ENCODE measurements around the gene NME3.

Gene NME3

GRCh38 chr16:1771188-1771863 lies at the start of gene NME3:
NME3 (minus strand) TSS chr16:1771543; CDS start chr16:1771534, 9 bp downstream.
- no peak for DNase-seq (ENCODE audit: extremely low read depth, low read depth)
- no peak for TF ChIP-seq CTCF (IDR thresholded peaks at IDR 0.05; ENCODE audit: low read depth, low read length)

GRCh38 chr16:1820946-1821290 lies 49.6 kb upstream of the NME3 start:
- DNase-seq (ENCODE audit: extremely low read depth, low read depth) = no peak
- TF ChIP-seq CTCF (IDR thresholded peaks at IDR 0.05; ENCODE audit: low read depth, low read length) = no peak

GRCh38 chr16:1820096-1820945 lies 49.0 kb upstream of the NME3 start:
- no peak for TF ChIP-seq CTCF (IDR thresholded peaks at IDR 0.05; ENCODE audit: low read depth, low read length)
- no peak for DNase-seq (ENCODE audit: extremely low read depth, low read depth)

- no peak for TF ChIP-seq CTCF (IDR thresholded peaks at IDR 0.05; ENCODE audit: low read depth, low read length)
Measured at GRCh38 chr16:1819611-1820010, 48.3 kb upstream of the NME3 start.

GRCh38 chr16:1818873-1819525 lies 47.7 kb upstream of the NME3 start:
- no peak for DNase-seq (ENCODE audit: extremely low read depth, low read depth)
- no peak for TF ChIP-seq CTCF (IDR thresholded peaks at IDR 0.05; ENCODE audit: low read depth, low read length)

More at GRCh38 chr16:1819611-1820010, 48.3 kb upstream of the NME3 start:
- no peak for DNase-seq (ENCODE audit: extremely low read depth, low read depth)

GRCh38 chr16:1818204-1818872 lies 47.0 kb upstream of the NME3 start:
- TF ChIP-seq CTCF (IDR thresholded peaks at IDR 0.05; ENCODE audit: low read depth, low read length) = no peak

More at GRCh38 chr16:1818204-1818872, 47.0 kb upstream of the NME3 start:
- no peak for DNase-seq (ENCODE audit: extremely low read depth, low read depth)

Measured in AG09319 (cell line).